Osteocyte (in vitro differentiated cells): ENCODE data around the gene DGCR6L. TPM values are rescaled to one million over a fixed set of nuclear protein-coding genes. Genes with fewer than 3 reads are reported as not detected.
"Not testable (repeated sequence)": the region's sequence is repeated elsewhere in the genome, so short reads cannot be mapped to it uniquely, and the experiment has no call there.

ENCODE experiments used
- DNase-seq: peaks from one replicate; pipeline ENCODE4 v3.0.0; 2021; ENCODE audit warnings: mixed read lengths; ENCODE audit not compliant: unreplicated experiment; ENCODE audit errors: extremely low spot score
- H3K27ac Mint-ChIP-seq: one replicate; pipeline ENCODE4 v1.8.0; 2021; ENCODE audit warnings: mild to moderate bottlenecking, mixed read lengths; ENCODE audit not compliant: unreplicated experiment
- H3K27me3 Mint-ChIP-seq: one replicate; pipeline ENCODE4 v1.8.0; 2021; ENCODE audit warnings: mixed read lengths; ENCODE audit not compliant: unreplicated experiment
- H3K36me3 Mint-ChIP-seq: one replicate; pipeline ENCODE4 v1.8.0; 2021; ENCODE audit warnings: mixed read lengths; ENCODE audit not compliant: unreplicated experiment
- H3K4me1 Mint-ChIP-seq: one replicate; pipeline ENCODE4 v1.8.0; 2021; ENCODE audit warnings: mixed read lengths; ENCODE audit not compliant: unreplicated experiment
- H3K4me3 Mint-ChIP-seq: one replicate; pipeline ENCODE4 v1.8.0; 2021; ENCODE audit warnings: mild to moderate bottlenecking, moderate library complexity, mixed read lengths; ENCODE audit not compliant: unreplicated experiment
- H3K9me3 Mint-ChIP-seq: one replicate; pipeline ENCODE4 v1.8.0; 2021; ENCODE audit warnings: mixed read lengths; ENCODE audit not compliant: unreplicated experiment
- CTCF ChIP-seq: fragments of 200-600 bp; sonication (generic); IDR thresholded peaks from 2 replicates; pipeline ENCODE4 v1.5.0; 2021; ENCODE audit warnings: antibody characterized with exemption, mild to moderate bottlenecking, moderate library complexity
- total RNA-seq: library from RNA; stranded (reverse); gene quantifications from 2 replicates; pipeline ENCODE4 v1.2.1, GENCODE V29; 2021

The DGCR6L gene
- total RNA-seq, 1 donor from 2014 or later = 59.4 TPM

- no peak overlapping the region for H3K27ac Mint-ChIP-seq
- no peak overlapping the region for H3K4me3 Mint-ChIP-seq
- H3K9me3 Mint-ChIP-seq = no peaks in the 10 kb centered on the region
- H3K36me3 Mint-ChIP-seq = no peaks in the 10 kb centered on the region
- H3K4me1 Mint-ChIP-seq = no peaks in the 10 kb centered on the region
- H3K27me3 Mint-ChIP-seq = peaks cover 4% of the 10 kb centered on the region
- TF ChIP-seq CTCF = no peak
- DNase-seq = no peak
Measured at GRCh38 chr22:20284471-20285086, 35.3 kb downstream of the DGCR6L start.

- no peaks in the 10 kb centered on the region for H3K4me1 Mint-ChIP-seq
- H3K27ac Mint-ChIP-seq = no peak overlapping the region
- H3K9me3 Mint-ChIP-seq = no peaks in the 10 kb centered on the region
- H3K36me3 Mint-ChIP-seq = no peaks in the 10 kb centered on the region
- no peak for TF ChIP-seq CTCF
- H3K27me3 Mint-ChIP-seq = peaks cover 4% of the 10 kb centered on the region
- no peak overlapping the region for H3K4me3 Mint-ChIP-seq
- DNase-seq = no peak
Measured at GRCh38 chr22:20283674-20284066, 36.2 kb downstream of the DGCR6L start.

- peaks cover 4% of the 10 kb centered on the region for H3K27me3 Mint-ChIP-seq
- DNase-seq = no peak
- H3K27ac Mint-ChIP-seq = no peak overlapping the region
- no peak overlapping the region for H3K4me3 Mint-ChIP-seq
- no peaks in the 10 kb centered on the region for H3K36me3 Mint-ChIP-seq
- H3K9me3 Mint-ChIP-seq = no peaks in the 10 kb centered on the region
- no peak for TF ChIP-seq CTCF
- no peaks in the 10 kb centered on the region for H3K4me1 Mint-ChIP-seq
Measured at GRCh38 chr22:20282901-20283673, 36.8 kb downstream of the DGCR6L start.

- Mint-ChIP-seq H3K27ac (no peak overlapping the region), H3K9me3 (no peaks in the 10 kb centered on the region), H3K4me1 (no peaks in the 10 kb centered on the region)
Measured at GRCh38 chr22:20281891-20282290, 38.0 kb downstream of the DGCR6L start.

GRCh38 chr22:20281473-20281872 lies 38.4 kb downstream of the DGCR6L start:
- not testable (repeated sequence) for H3K27me3 Mint-ChIP-seq, H3K36me3 Mint-ChIP-seq, DNase-seq, H3K9me3 Mint-ChIP-seq, H3K27ac Mint-ChIP-seq, H3K4me3 Mint-ChIP-seq, H3K4me1 Mint-ChIP-seq

More at GRCh38 chr22:20281891-20282290, 38.0 kb downstream of the DGCR6L start:
- Mint-ChIP-seq H3K36me3 (no peaks in the 10 kb centered on the region), H3K27me3 (peaks cover 4% of the 10 kb centered on the region), H3K4me3 (no peak overlapping the region)
- TF ChIP-seq CTCF = no peak
- no peak for DNase-seq
